ENCODE data around the gene NAA80.
A peak's percentile ranks its signal among the peaks of the same experiment; 100 is the strongest.

GRCh38 chr3:50316657-50317242 is 17.5 kb upstream of the NAA80 start:
- TF ChIP-seq, protein P1, sequence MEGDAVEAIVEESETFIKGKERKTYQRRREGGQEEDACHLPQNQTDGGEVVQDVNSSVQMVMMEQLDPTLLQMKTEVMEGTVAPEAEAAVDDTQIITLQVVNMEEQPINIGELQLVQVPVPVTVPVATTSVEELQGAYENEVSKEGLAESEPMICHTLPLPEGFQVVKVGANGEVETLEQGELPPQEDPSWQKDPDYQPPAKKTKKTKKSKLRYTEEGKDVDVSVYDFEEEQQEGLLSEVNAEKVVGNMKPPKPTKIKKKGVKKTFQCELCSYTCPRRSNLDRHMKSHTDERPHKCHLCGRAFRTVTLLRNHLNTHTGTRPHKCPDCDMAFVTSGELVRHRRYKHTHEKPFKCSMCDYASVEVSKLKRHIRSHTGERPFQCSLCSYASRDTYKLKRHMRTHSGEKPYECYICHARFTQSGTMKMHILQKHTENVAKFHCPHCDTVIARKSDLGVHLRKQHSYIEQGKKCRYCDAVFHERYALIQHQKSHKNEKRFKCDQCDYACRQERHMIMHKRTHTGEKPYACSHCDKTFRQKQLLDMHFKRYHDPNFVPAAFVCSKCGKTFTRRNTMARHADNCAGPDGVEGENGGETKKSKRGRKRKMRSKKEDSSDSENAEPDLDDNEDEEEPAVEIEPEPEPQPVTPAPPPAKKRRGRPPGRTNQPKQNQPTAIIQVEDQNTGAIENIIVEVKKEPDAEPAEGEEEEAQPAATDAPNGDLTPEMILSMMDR (IDR thresholded peaks at IDR 0.05), result no peak
- TF ChIP-seq POLR2A (IDR thresholded peaks at IDR 0.05) (peak in 1 of 4 donors; percentile 28), POLR2AphosphoS5 (IDR thresholded peaks at IDR 0.05) (peak in 2 of 3 donors; percentile 74 to 77)
